Activated CD8-positive, alpha-beta memory T cell treated with anti-CD3 and anti-CD28 coated beads for 36 hours (primary cell): ENCODE measurements around the gene SEMA3D. TPM values are rescaled to one million over a fixed set of nuclear protein-coding genes. Genes with fewer than 3 reads are reported as not detected.

Experiments
- CTCF ChIA-PET: fragments of 350-600 bp; sonication (Branson Sonifier 250); formaldehyde crosslinking; loops from one replicate; lab custom pipeline; 2021; ENCODE audit warnings: antibody characterized with exemption; lab: Charles Lee
- POLR2A ChIA-PET: fragments of 350-600 bp; sonication (Branson Sonifier 250); formaldehyde crosslinking; loops from one replicate; lab custom pipeline; 2021; ENCODE audit warnings: antibody characterized with exemption; lab: Charles Lee
- total RNA-seq, 2 experiments: library from RNA; stranded (reverse); gene quantifications; one replicate each; pipeline ENCODE4 v1.2.3, GENCODE V29; 2021

Gene SEMA3D
- total RNA-seq, 2 experiments from 2014 or later = not detected

GRCh38 chr7:85091565-85091928, 95.3 kb downstream of the SEMA3D start:
- ChIA-PET CTCF (no interaction called here), POLR2A (no interaction called here)

GRCh38 chr7:85090919-85091564, 95.8 kb downstream of the SEMA3D start:
- CTCF ChIA-PET = no interaction called here
- POLR2A ChIA-PET = no interaction called here

- ChIA-PET POLR2A (no interaction called here), CTCF (no interaction called here)
Observed at GRCh38 chr7:85090143-85090542, 96.7 kb downstream of the SEMA3D start.

GRCh38 chr7:85081846-85082245, 105.0 kb downstream of the SEMA3D start:
- POLR2A ChIA-PET = no interaction called here

GRCh38 chr7:85081392-85081791, 105.5 kb downstream of the SEMA3D start:
- ChIA-PET CTCF (no interaction called here), POLR2A (no interaction called here)

More at GRCh38 chr7:85081846-85082245, 105.0 kb downstream of the SEMA3D start:
- CTCF ChIA-PET = no interaction called here

GRCh38 chr7:85079434-85079833, 107.4 kb downstream of the SEMA3D start:
- ChIA-PET CTCF (no interaction called here), POLR2A (no interaction called here)

- ChIA-PET CTCF (no interaction called here), POLR2A (no interaction called here)
Observed at GRCh38 chr7:85078181-85078580, 108.7 kb downstream of the SEMA3D start.

- ChIA-PET CTCF (no interaction called here), POLR2A (no interaction called here)
Observed at GRCh38 chr7:85075864-85076263, 111.0 kb downstream of the SEMA3D start.

- POLR2A ChIA-PET = no interaction called here
- CTCF ChIA-PET = no interaction called here
Observed at GRCh38 chr7:85074992-85075391, 111.9 kb downstream of the SEMA3D start.

GRCh38 chr7:85074016-85074415, 112.8 kb downstream of the SEMA3D start:
- POLR2A ChIA-PET = no interaction called here
- CTCF ChIA-PET = no interaction called here

- POLR2A ChIA-PET = no interaction called here
- CTCF ChIA-PET = no interaction called here
Observed at GRCh38 chr7:85070967-85071628, 115.8 kb downstream of the SEMA3D start.

GRCh38 chr7:85068799-85069198, 118.1 kb downstream of the SEMA3D start:
- POLR2A ChIA-PET = no interaction called here
- CTCF ChIA-PET = no interaction called here

- CTCF ChIA-PET = no interaction called here
- POLR2A ChIA-PET = no interaction called here
Observed at GRCh38 chr7:85067371-85067770, 119.5 kb downstream of the SEMA3D start.

- ChIA-PET CTCF (interaction anchor here (1.3 kb wide), 1 partner anchor 27 kb away, joined by 3 read pairs; no protein-coding TSS in a partner anchor), POLR2A (no interaction called here)
Observed at GRCh38 chr7:85065888-85066485, 120.9 kb downstream of the SEMA3D start.

GRCh38 chr7:85065306-85065705, 121.5 kb downstream of the SEMA3D start:
- POLR2A ChIA-PET = no interaction called here
- CTCF ChIA-PET = interaction anchor here (1.3 kb wide), 1 partner anchor 27 kb away, joined by 3 read pairs; no protein-coding TSS in a partner anchor

GRCh38 chr7:85062651-85063050, 124.2 kb downstream of the SEMA3D start:
- CTCF ChIA-PET = no interaction called here

GRCh38 chr7:85061456-85061855, 125.4 kb downstream of the SEMA3D start:
- ChIA-PET CTCF (no interaction called here), POLR2A (no interaction called here)

More at GRCh38 chr7:85062651-85063050, 124.2 kb downstream of the SEMA3D start:
- POLR2A ChIA-PET = no interaction called here

- ChIA-PET POLR2A (no interaction called here), CTCF (no interaction called here)
Observed at GRCh38 chr7:85060696-85061095, 126.2 kb downstream of the SEMA3D start.

GRCh38 chr7:85055906-85056305, 130.9 kb downstream of the SEMA3D start:
- CTCF ChIA-PET = no interaction called here
- POLR2A ChIA-PET = no interaction called here

GRCh38 chr7:85055196-85055595, 131.7 kb downstream of the SEMA3D start:
- CTCF ChIA-PET = no interaction called here
- POLR2A ChIA-PET = no interaction called here

GRCh38 chr7:85054306-85054705, 132.6 kb downstream of the SEMA3D start:
- ChIA-PET CTCF (no interaction called here), POLR2A (no interaction called here)
